Ishikawa (cell line): Measurements from ENCODE around the gene MTHFD1L.
A peak's percentile ranks its signal among the peaks of the same experiment; 100 is the strongest.

Experiments used
- CEBPB ChIP-seq: IDR thresholded peaks from 2 replicates; pipeline ENCODE4 v1.6.1; 2012
- CREB1 ChIP-seq: IDR thresholded peaks from 2 replicates; pipeline ENCODE4 v1.6.1; 2012; ENCODE audit warnings: low read depth
- EGR1 ChIP-seq: IDR thresholded peaks from 2 replicates; pipeline ENCODE4 v1.6.1; 2012
- EP300 ChIP-seq: IDR thresholded peaks from 2 replicates; pipeline ENCODE4 v1.6.1; 2012; ENCODE audit warnings: borderline replicate concordance
- FOXM1 ChIP-seq: IDR thresholded peaks from 2 replicates; pipeline ENCODE4 v1.6.1; 2012; ENCODE audit warnings: low read depth, borderline replicate concordance
- MAX ChIP-seq: IDR thresholded peaks from 2 replicates; pipeline ENCODE4 v1.6.1; 2012
- NFIC ChIP-seq: IDR thresholded peaks from 2 replicates; pipeline ENCODE4 v1.6.1; 2012
- RAD21 ChIP-seq: IDR thresholded peaks from 2 replicates; pipeline ENCODE4 v1.6.1; 2012; ENCODE audit warnings: low read depth
- REST ChIP-seq: IDR thresholded peaks from 2 replicates; pipeline ENCODE4 v1.6.1; 2012; ENCODE audit warnings: low read depth, mild to moderate bottlenecking
- TAF1 ChIP-seq: IDR thresholded peaks from 2 replicates; pipeline ENCODE4 v1.6.1; 2012; ENCODE audit warnings: low read depth, mild to moderate bottlenecking
- TCF12 ChIP-seq: IDR thresholded peaks from 2 replicates; pipeline ENCODE4 v1.6.1; 2012; ENCODE audit warnings: low read depth
- TEAD4 ChIP-seq: IDR thresholded peaks from 2 replicates; pipeline ENCODE4 v1.6.1; 2012
- USF1 ChIP-seq: IDR thresholded peaks from 2 replicates; pipeline ENCODE4 v1.6.1; 2012
- YY1 ChIP-seq: IDR thresholded peaks from 2 replicates; pipeline ENCODE4 v1.6.1; 2012; ENCODE audit warnings: low read depth
- ZBTB7A ChIP-seq: IDR thresholded peaks from 2 replicates; pipeline ENCODE4 v1.6.1; 2012; ENCODE audit warnings: low read depth

Gene MTHFD1L

GRCh38 chr6:150878347-150879213, 13.1 kb downstream of the MTHFD1L start:
- no peak for TF ChIP-seq TEAD4
- no peak for TF ChIP-seq RAD21
- no peak for TF ChIP-seq EP300
- no peak for TF ChIP-seq EGR1

GRCh38 chr6:150880336-150880735, 14.8 kb downstream of the MTHFD1L start:
- TF ChIP-seq ZBTB7A (no peak), NFIC (0 out of 2 replicates have a peak, but pooled peaks have one; percentile 44)

- no peak for TF ChIP-seq REST
- no peak for TF ChIP-seq ZBTB7A
- TF ChIP-seq YY1 = no peak
- no peak for TF ChIP-seq MAX
- no peak for TF ChIP-seq CREB1
Measured at GRCh38 chr6:150881911-150882481, 16.5 kb downstream of the MTHFD1L start.

GRCh38 chr6:150883521-150883920, 18.0 kb downstream of the MTHFD1L start:
- TF ChIP-seq ZBTB7A (no peak), REST (no peak), TEAD4 (no peak), MAX (no peak), TAF1 (no peak)

GRCh38 chr6:150886155-150886554, 20.7 kb downstream of the MTHFD1L start:
- TF ChIP-seq TEAD4 (no peak), NFIC (no peak), EP300 (no peak), ZBTB7A (no peak), MAX (no peak), REST (no peak), CEBPB (no peak), YY1 (no peak), RAD21 (no peak), CREB1 (no peak), FOXM1 (no peak), EGR1 (no peak), TAF1 (no peak), USF1 (no peak), TCF12 (no peak)
